ENCODE results near the gene IGF2BP2.

GRCh38 chr3:185759512-185759911 lies 65.3 kb downstream of the IGF2BP2 start:
- TF ChIP-seq CTCF (IDR thresholded peaks at IDR 0.05), result no peak
- no peak for TF ChIP-seq POLR2A (IDR thresholded peaks at IDR 0.05)

Measured in esophagus squamous epithelium (tissue), 4 donors.